ENCODE results near the gene RXRG. TPM values are rescaled to one million over a fixed set of nuclear protein-coding genes. Genes with fewer than 3 reads are reported as not detected.
A peak's percentile ranks its signal among the peaks of the same experiment; 100 is the strongest.
"Not testable (repeated sequence)": the region's sequence is repeated elsewhere in the genome, so short reads cannot be mapped to it uniquely, and the experiment has no call there.

The RXRG gene
- polyA plus RNA-seq (2013, experiment 1 of 2; ENCODE audit: insufficient read length), result 0.23 TPM
- polyA plus RNA-seq (2013, experiment 2 of 2; ENCODE audit: insufficient read length), result 1.4 TPM

DNA sequence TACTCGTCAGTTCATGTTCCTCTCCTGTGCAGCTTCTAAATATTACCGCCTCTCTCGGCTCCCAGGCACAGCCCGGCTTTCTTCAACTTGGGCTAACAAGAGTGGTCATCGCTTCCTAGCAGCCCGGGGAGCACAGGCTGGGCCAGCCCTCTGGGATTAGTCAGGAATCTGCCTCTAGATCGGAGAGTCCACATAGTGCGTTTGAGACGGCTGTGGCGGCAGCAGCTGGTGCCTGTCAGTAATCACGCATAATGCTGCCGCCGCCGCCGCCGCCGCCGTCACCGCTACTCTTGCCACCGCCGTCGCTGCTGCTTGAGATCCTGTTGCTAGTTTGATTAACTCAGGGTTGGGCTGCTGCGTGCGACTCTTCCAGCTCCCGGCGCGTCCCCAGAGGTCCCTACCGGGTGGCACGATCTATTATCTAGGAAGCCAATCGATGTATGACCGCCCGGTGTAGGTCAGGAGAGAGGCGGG, at the start of gene RXRG:
Gene RXRG (minus strand): TSS at position 230 of the 474 bp plus-strand sequence. CDS start 233 bp downstream, outside the sequence.
- DNase-seq, result peak; percentile 17

DNA sequence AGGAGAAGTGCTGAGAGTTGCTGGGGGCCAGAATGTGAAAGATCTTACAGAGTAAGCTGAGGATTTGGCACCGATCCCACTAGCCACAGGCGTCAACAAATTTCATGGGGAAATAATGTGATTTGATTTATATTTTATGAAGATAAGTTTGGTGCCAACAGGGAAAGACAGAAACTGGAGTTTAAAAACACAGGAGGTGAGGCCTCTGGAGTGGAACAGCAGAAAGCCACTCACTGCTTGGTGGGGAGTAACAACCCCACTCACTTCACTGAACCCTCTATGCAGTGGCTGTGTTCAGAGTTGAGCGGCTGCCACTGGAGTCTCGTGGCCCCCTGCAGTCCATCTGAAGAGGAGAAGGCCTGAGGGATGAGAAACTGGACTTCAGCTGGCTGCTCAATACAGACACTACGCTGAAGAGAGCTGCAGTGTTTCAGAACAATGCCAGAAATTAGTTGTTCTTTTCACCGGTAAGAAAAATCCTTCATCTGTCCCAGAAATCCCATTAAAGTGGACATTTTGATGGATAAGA, 48.0 kb upstream of the RXRG start:
- no peak for DNase-seq

DNA sequence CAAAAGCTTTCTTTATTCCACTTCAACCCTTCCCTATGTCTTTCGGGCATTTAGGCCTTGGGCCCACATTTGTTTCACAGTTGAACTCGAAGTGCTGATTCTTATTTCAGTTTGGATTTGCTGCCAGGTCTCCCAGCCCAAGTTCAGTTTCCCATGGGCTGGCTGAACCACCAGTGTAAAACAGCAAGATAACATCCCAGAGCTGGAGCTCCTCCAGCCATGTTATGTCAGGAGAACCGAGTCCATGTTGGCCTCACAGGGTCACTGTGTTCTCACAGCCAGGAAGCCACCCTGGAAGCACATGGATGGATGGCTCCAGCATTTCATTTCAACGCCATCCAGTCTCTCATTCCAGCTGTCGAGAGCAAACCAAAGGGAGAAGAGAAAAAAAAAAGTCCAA, 45.2 kb upstream of the RXRG start:
- DNase-seq, result no peak

DNA sequence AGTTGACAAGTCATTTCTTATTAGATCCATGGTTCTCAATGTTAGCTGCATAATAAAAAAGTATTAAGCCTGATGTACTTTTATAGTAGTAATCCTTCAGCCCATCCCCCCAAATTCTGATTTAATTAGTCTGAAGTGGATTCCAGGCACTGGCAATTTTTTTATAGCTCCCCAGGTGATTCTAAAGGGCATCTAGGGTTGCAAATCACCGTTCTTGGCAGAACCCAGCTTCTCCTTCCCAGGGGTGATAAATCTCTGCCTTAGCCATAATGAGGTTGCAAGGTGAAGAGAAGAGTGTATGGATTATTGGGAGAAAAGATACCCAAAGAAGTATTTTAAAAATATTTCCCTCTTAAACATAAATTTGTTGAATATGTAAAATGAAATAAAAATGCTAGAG, 43.0 kb upstream of the RXRG start:
- no peak for DNase-seq

DNA sequence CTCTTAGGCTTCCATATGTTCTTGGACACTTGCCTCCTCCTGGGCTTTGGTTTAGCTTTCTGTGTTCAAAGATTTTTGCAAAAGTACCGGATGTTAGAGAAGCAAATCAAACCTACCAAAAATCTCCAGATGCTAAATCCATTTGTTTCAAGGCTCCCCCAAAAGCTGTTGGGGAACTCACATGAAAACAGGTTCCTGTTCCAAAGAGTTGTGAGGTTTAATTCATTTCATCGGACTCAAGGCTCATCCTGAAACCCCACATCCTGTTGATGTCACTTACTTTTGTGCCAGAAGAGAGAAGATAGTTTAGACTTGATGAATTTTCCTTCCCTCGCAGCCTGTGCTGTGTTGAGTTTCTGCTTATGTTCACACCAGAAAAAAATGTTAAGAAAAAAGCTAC, 41.7 kb upstream of the RXRG start:
- no peak for DNase-seq

DNA sequence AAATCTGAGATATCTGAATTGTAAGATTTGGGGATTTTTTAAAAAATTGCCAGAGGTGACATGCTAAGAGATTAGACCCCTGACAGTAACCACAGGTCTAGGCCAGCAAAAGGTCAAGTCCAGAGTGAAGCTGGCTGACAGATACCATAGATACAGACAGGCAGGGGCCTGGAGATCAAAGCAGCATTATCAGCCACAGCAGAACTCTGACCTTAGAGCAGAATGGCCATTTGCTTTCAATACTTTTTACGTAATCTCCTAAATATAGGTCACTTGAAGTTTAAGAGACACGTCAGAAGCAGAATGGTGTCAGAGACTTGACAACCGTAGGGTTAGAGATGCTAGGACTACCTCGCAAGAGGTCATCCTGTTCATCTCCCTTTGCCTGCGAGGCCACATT, 40.8 kb upstream of the RXRG start:
- DNase-seq, result no peak

DNA sequence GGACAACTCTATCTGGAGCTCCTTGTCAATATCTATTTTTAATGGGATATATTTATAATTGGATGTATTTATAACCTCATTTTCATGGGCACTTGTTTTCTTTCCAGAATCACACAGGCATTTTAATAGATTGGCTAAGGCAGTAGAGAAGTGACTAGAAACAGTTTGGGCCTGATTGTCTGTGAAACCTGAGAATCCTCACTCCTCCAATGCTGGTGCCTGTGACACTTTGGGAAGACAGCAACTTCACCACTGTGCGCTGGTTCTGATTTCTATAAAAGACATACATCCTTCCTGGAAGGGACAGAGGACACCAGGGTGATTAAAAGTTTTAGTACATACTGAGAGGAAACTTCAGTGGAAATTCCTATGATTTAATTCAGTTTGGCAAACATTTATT, 39.6 kb upstream of the RXRG start:
- DNase-seq, result no peak

DNA sequence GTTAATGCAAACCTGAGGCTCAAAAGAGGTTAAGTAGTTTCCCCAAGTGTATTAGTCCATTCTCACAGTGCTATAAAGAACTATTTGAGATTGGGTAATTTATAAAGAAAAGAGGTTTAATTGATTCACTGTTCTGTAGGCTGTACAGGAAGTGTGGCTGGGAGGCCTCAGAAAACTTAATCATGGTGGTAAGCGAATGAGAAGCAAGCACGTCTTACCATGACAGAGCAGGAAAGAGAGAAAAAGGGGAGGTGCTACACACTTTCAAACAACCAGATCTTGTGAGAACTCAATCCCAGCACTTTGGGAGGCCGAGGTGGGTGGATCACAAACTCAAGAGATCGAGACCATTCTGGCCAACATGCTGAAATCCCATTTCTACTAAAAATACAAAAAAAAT, 38.5 kb upstream of the RXRG start:
- no peak for DNase-seq

DNA sequence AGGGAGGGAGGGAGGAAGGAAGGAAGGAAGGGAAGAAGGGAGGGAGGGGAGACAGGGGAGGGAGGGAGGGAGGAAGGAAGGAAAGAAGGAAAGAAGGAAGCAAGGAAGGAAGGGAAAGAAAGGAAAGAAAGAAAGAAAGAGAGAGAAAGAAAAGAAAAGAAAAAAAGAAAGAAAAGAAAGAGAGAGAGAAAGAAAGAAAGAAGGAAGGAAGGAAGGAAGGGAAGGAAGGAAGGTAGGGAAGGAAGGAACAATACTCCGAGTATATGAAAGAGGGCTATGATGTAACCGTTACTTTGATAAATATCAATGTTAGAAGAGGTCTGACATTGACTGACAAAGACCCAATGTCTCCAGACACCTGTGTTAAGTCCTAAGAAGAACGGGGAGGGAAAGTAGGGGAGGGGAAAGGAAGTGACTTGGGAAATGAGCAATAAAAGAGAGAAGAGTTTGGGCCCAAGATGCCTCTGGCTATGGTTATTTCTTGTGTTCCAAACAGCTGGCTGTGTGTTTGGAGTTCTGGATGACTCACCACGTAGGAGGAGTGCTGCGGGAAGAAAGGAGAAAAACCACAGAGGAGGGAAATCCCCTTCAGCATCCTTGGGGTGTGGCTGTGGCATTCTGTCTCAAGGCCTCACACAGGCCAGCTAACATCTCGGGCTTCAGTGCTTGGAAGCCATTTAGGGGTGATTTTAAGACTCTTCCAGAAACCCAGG, 37.0 kb upstream of the RXRG start:
- peak; percentile 74 for DNase-seq

DNA sequence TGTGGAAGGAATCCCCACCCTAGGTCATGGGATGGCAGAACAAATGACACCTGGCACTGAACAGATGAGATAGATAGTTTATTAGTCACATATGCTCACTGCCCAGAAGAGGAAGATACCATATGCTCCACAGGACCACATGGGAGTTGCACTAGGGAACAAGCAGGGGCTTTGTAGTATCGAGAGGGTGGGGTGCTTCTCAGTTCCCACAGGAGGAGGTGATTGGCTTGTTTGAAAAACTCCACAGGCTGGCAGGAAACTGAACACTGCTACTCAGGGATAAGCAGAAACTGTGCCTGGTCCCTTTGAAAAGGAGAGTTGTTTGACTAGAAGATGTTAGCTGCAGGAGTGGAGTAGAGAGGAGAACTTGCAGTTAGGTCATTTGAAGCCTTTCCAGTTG, 31.9 kb upstream of the RXRG start:
- DNase-seq, result no peak

DNA sequence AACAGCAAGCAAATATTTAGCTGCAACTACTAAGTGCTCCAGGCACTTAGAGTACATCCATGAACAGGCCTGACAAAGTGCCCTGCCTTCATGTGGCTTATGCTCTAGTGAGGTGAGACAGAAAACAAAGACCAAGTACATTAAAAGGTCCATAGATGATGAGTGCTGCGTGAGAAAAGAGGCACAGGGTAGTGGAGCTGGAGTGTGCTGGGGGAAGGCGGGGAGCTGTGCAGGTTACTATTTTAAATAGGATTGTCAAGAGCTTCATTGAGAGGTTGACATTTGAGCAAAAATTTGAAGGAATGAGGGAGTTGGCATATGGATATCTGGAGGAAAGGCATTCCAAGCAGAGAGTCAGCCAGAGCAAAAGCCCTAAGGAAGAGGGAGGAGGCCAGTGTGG, 29.3 kb upstream of the RXRG start:
- DNase-seq, result no peak

DNA sequence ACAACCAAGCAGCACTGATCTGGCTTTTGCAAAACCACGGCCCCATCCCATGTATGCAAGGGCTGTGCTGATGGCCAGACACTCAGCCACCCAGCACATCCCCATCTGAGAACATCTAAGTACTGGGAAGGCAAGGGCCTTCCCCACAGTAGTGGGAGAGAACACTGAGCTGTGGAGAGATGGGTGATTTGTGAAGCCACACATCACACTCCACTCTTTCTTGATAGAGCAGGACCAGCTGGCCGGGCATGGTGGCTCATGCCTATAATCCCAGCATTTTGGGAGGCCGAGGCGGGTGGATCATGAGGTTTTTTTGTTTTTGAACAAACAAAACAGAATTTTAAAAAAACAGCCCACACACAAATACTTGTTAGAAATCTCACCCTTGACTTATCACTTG, 28.2 kb upstream of the RXRG start:
- DNase-seq, result no peak

DNA sequence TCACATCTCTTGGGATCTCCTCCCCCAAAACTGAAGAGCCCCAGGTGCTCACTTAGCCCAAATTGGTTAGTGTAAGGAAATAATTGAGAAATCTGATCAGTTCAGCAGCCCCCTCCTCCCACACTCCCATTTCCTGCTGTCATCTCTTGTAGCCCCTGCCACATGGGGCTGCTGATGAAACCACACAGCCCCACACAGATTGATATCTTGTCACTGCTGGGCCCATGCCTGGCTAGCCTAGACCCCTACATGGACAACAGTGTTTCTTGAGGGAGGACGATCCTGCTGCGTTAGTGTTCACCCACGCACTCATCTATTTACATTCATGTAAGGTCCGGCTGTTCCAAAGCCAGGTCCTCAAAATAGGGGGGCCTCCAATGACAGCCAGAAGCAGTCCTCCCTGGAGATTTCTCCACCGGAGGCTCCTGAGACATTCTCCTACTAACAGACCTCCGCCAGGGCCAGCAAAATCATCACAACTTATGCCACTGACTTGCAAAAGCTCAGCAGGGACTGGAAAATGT, 23.9 kb upstream of the RXRG start:
- no peak for DNase-seq

DNA sequence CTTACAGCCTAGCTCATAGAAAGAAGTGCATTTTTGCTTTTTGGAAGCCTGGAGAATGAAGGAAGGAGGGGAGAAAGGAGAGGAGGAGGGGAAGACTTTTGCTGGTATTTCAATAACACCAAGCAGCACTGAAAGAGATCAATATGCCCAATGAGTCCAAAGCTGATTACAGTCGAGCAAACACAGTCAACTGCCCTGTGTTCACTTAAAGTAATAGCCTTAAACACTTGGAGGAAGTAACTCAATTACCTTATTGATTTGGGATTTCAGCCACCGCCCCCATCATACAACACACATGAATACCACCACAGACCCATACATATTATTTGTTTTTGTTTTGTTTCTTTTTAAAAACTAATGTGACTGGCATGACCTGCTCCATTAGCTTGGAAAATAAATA, 23.3 kb upstream of the RXRG start:
- no peak for DNase-seq

DNA sequence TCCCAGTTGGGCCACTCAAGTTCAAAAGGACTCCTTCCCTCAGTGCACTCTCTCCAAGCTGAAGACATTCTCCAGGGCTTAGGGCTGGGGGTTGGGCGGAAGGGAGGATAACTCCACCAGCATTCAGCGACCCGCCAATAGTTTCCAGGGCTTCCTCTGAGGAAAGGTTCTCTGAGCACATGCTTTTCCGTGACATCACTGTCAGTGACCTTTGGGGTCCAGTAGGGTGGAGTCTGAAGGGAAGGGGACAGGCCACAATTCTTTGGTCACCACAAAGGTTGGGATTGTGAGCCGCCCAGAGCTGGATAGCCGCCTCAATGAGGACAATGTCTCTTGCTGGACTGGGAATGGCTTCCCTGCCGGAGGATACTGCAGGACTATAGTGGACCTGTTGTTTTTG, 22.8 kb upstream of the RXRG start:
- DNase-seq, result no peak

DNA sequence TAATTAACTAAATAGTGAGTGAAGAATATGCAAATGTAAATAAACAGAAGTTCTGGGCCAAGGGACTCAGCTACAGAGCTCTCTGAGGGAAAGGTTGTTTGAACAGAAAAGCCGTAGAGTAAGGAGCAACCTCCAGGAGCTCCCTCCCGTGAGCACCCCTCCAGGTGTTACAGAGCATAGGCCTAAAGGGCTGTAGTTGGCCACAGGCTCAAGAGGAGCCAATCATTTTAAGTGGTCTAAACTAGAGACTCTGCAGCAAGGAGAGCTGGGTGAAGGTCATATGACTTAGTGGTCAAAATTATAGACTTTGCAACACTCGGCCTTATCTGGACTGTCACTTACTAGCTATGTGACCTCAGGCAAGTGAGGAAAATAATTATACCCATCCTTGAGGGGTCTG, 19.1 kb upstream of the RXRG start:
- no peak for DNase-seq

DNA sequence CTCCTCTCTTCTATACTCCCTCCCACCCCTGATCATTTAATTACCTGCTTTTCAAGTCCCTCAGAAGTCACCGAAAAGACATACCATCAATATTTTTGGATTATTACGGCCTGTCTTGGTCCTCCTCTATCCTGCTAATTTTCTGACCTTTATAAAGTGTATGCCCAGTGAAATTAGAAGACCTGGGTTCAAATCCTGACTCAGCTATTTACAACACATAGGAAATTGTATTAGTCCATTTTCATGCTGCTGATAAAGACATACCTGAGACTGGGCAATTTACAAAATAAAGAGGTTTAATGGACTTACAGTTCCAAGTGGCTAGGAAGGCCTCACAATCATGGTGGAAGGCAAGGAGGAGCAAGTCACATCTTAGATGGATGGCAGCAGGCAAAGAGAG, 14.8 kb upstream of the RXRG start:
- not testable (repeated sequence) for DNase-seq

DNA sequence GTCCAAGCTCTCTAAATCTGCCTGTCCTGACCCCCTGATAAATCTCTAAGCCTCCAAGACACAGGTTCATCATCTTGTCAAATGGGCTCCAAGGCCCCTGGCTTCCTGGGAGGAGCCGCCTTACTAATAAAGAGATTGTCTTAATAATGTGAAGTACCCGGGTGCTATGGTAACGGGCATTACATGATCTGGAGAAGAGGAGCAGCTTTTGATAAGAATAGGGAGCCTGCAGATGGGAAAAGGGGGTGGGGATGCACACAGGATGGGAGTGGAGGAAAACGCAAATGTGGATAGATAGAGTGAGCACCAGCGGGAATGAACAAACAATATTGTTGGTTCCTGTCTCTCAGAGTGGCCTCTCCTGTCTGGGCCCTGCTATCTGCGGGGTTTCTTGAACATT, 11.9 kb upstream of the RXRG start:
- no peak for DNase-seq

DNA sequence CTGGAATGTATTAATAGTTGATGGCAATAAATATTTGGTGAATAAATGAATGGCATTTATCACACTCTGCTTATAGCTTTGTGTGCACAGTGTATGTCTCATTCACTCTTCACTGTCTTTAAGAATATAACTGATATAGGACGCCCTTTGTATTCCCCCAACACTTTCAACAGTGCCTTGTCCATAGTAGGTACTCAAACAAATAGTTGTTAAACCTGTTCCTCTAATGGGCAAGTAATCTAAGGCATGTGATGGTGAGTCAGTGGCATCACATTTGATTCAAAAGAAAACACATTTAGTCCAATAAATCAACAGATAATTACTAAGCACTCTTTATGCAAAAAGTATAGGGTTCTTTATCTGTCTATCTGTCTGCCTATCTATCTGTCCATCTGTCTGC, 11.2 kb upstream of the RXRG start:
- DNase-seq, result no peak

DNA sequence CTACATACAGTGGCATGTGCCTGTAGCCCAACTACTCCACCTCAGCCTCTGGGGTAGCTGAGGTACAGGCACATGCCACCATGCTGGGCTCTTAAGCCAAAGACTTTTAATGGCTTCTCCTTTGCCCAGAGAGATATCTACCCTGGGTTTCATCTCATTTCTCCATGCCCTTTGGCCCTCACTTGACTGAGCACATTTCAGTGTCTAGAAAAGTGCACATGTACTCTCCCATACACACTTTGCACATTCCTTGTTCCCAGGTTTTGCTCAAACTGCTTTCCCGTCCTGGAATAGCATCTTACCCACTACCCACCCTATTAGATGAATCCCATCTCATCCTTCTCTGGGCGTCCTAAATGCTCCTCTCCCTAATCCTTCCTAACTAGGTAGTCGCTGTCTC, 10.2 kb upstream of the RXRG start:
- no peak for DNase-seq

DNA sequence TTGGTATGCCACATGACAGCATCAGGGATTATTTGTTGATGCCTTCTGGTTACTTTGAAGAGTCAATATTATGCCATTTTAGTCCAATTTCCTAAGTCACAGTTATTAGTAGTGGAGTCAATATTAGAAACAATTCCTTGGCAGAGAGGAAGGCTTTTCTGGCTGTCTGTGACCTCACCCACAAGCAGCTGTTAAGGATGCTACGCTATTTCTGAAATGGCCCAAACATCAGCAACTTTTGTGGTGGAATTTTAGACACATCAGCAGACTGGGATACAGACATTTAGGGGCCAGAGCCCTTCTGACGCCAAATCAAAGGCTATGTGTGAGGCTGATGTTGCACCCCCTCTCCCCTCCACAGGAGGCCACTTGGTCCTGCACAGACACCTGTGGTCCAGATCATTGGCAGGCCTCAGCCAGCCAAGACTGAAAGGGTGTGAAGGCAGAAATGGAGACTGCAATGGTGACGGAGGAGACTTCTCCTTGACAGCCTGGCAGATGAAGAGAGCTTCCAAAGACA, 9.2 kb upstream of the RXRG start:
- DNase-seq, result no peak

DNA sequence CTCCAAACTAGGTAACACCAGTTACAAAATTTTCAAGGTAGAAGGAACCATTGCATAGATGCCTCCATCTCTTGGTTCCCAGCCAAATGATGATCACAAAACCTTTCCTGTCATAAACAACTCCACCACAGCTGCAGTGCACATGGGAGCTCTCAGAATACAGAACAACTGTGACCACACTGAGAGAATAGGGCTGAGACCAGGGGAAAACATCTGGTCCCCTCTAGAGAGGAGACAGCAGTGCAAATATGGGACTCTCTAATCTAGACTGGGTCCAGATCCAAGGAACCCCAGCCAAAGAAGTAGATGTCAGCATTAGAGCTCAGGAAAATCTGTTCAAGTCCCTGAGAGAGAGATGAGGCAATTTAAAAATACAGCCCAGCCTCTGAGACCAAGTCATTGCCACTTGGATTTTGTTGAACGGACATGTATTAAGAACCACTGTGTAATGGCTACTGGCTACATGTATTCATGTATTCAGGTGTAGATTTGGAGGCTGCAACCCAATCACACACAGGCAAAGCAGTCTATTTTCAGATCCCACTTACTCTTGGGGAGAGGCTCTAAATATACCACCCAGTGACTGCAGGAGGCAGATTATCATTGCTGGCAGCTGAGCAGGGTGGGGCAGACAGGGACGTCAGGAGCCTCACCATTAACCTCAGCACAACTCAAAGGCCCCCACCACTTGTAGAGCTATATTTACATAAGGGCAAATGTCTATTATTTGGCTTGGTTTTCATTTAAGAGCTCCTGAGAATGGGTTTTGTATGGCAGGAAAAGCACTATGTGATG, 7.6 kb upstream of the RXRG start:
- DNase-seq, result no peak

DNA sequence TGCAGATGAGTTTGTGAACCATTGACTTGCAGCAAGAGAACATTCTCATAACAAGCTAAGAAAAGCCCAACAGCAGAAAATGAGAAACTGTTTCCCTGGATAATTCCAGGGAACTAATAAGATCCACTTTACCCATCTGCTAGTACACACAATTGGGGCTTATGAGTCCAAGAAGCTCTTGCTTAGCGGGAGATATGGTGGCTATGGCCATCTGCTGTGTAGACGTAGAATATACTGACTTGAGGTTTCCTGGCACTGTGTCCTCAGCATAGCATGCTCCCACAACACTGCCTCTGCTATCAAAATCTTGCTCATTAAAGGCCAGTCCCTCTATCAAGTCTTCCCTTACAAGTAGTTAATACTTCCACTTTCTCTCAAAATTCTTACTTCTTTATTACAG, 6.8 kb upstream of the RXRG start:
- no peak for DNase-seq

Data from fibroblast of skin of scalp (primary cell).